HG03460 (cell line): ENCODE measurements around the gene LMOD1.
"Not testable (repeated sequence)": the region's sequence is repeated elsewhere in the genome, so short reads cannot be mapped to it uniquely, and the experiment has no call there.

ENCODE experiments used
- ATAC-seq: cut with Tn5 transposase; IDR thresholded peaks from one replicate; pipeline ENCODE4 v1.9.1; 2021; ENCODE audit not compliant: unreplicated experiment

LMOD1 gene

DNA sequence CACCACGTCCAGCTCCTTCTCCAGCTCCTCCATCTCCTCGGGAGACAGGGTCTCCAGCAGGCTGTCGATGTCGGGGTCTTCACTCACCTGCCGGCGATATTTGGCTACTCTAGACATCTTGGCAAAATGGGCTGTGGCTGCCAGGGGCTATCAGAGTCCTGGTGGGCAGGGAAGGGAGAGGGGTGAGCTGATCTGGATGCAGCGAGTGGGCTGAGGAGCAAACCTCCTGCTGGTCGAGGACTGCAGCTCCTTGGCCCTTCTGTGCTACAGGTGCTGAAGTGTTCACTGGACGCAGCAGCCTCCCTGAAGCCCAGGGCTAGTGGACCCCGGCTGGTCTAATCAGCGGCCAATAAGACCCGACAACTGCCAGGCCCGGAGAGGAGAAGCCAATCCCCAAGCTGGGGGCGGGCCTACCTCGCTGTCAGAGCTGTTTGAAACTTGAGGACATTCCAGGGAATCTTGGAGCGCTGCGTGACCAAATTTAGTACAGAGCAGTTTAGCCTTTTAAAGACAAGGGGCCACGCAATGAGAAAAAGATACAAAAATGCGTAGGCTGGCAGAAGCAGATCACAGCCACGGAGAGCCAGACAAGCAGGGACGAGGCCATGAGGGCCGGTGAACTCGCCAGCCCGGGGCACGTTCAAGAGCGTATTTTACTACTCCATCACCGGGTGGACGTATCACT, at the start of gene LMOD1:
TSS of gene LMOD1 (minus strand) at position 325 of the 685 bp plus-strand sequence. CDS start at position 117, 208 bp downstream.
- no peak for ATAC-seq

- ATAC-seq = no peak
These were observed 44.1 kb upstream of the LMOD1 start for GRCh38 chr1:201990427-201990826.

GRCh38 chr1:201989354-201990128, 43.2 kb upstream of the LMOD1 start:
- ATAC-seq = no peak

DNA sequence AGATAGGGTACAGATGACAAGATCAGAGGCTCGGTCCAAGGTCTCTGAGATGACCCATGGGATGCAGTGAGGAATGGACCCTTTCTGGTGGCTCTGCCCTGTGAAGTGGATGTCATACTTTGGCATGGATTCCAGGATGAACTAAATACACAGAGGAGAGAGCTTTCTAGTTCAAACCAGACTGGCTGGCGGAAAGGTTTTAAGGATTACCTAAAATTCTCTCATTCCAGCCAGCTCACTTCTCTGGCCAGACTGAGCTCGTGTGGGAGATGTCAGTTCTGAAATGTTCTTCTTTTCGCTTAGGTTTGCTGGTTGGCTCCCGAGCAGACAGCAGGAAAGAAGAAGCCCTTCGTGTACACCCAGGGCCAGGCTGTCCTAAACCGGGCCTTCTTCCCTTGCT, 42.3 kb upstream of the LMOD1 start:
- no peak for ATAC-seq

- no peak for ATAC-seq
These were observed 39.0 kb upstream of the LMOD1 start for GRCh38 chr1:201985355-201985754.

- no peak for ATAC-seq
These were observed 38.1 kb upstream of the LMOD1 start for GRCh38 chr1:201984446-201984845.

- ATAC-seq = peak; percentile 16
These were observed 37.0 kb upstream of the LMOD1 start for GRCh38 chr1:201983380-201983805.

- ATAC-seq = peak; percentile 61
These were observed 36.5 kb upstream of the LMOD1 start, which contains the start of gene RNPEP for GRCh38 chr1:201982623-201983379. Gene RNPEP, plus strand, starts transcription at chr1:201982648. Its CDS starts 19 bp downstream, at chr1:201982667.

DNA sequence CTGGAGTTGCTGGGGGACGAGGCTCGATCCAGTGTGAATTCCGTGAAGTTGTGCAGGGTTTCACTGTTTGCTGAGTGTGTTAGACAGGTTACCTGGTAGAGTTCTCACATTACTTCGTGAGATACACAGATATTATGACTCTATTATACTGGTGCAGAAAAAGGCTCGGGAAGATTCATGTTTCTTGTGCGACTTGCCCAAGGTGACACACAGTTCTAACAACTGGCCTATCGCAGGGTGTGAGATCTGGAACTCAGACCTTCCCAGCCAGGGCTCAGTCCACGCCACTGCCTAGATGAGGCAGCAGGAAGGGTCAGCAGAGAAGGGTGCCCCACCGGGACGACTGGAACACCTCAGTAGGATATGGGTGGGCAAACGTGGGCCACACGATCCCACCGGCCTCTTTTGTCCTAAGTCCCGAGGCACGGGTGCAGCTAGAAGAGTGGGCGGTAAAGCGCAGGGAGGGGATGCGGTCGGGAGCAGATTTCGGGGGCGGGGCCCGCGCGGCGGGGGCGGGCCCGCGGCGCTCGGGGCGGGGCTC, 35.8 kb upstream of the LMOD1 start:
- ATAC-seq = peak; percentile 78

DNA sequence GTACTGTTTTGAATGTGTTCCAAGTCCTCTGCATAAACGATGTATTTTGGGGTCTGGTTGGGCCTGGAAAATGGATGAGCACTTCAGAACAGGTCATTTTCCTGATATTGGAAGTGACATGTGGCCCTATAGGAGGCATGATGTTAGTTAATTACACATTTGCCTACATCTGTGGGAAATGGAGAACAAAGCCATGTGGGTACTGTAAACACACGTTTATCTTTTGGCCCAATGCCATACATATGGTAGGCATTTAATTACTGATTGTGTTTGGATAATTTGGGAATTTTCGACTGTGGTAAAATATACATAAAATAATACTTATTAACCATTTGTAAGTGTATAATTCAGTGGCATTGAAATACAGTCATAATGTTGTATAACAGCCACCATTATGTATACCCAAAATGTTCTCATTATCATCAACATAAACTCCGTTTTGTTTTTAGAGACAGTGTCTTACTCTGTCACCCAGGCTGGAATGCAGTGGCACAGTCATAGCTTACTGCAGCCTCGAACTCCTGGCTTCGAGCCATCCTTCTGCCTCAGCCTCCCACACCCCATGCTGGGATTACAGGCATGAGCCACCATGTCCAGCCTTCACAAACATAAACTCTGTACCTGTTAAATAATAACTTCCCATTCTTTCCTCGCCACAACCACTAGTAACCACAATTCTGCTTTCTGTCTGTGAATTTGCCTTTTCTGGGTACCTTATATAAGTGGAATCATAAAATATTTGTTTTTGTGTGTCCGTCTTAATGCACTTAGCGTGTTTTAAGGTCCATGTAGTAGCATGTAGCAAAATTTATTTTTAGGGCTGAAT, 24.2 kb upstream of the LMOD1 start:
- ATAC-seq = no peak

DNA sequence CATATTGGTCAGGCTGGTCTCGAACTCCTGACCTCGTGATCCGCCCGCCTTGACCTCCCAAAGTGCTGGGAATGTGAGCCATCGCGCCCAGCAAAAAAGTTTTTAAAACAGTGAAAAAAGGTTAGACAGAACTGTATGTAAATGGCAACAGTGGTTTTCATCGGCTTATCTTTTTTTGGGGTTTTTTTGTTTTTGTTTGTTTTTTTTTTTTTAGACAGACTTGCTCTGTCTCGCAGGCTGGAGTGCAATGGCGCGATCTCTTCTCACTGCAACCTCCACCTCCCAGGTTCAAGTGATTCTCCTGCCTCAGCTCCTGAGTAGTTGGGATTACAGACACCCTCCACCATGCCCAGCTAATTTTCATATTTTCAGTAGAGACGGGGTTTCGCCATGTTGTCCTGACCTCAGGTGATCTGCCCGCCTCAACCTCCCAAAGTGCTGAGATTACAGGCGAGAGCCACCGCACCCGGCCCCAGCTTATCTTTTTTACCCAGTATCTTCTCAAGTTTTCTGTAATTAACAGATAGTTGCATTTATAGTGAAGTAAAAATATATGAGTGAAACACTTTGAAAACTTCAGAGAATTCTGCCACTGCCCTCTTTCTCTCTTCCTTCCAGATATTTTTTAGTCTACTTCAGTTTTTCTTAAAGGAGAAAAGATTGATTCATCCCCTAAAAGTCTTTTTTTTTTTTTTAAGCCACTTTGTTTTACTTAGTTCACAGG, 22.0 kb upstream of the LMOD1 start:
- no peak for ATAC-seq

- no peak for ATAC-seq
These were observed 19.8 kb upstream of the LMOD1 start for GRCh38 chr1:201966171-201966570.

- ATAC-seq = no peak
These were observed 17.9 kb upstream of the LMOD1 start for GRCh38 chr1:201964261-201964660.

DNA sequence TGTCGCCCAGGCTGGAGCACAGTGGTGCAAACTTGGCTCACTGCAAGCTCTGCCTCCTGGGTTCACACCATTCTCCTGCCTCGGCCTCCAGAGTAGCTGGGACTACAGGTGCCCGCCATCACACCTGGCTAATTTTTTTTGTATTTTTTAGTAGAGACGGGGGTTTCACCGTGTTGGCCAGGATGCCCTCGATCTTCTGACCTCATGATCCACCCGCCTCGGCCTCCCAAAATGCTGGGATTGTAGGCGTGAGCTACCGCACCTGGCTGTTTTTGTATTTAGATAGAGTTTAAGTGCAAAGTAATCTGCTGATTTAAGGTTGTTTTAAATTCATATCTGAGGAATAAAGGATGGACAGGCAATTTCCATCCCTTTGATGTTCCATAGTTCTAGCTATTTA, 16.0 kb upstream of the LMOD1 start:
- ATAC-seq = not testable (repeated sequence)

DNA sequence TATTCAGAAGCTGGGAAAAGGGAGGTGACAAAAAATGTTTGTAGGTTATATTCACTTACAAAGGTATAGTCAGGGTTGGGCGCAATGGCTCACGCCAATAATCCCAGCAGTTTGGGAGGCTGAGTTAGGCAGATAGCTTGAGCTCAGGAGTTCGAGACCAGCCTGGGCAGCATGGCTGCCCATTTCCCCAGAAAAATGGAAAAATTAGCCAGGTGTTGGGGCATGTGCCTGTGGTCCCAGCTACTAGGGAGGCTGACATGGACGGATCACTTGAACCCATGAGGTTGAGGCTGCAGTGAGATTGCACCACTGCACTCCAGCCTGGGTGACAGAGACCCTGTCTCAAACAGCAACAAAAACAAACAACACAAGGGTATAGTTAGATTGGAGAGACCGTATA, 12.0 kb upstream of the LMOD1 start:
- no peak for ATAC-seq

- ATAC-seq = peak; percentile 37
These were observed 9.4 kb upstream of the LMOD1 start for GRCh38 chr1:201955729-201956143.

DNA sequence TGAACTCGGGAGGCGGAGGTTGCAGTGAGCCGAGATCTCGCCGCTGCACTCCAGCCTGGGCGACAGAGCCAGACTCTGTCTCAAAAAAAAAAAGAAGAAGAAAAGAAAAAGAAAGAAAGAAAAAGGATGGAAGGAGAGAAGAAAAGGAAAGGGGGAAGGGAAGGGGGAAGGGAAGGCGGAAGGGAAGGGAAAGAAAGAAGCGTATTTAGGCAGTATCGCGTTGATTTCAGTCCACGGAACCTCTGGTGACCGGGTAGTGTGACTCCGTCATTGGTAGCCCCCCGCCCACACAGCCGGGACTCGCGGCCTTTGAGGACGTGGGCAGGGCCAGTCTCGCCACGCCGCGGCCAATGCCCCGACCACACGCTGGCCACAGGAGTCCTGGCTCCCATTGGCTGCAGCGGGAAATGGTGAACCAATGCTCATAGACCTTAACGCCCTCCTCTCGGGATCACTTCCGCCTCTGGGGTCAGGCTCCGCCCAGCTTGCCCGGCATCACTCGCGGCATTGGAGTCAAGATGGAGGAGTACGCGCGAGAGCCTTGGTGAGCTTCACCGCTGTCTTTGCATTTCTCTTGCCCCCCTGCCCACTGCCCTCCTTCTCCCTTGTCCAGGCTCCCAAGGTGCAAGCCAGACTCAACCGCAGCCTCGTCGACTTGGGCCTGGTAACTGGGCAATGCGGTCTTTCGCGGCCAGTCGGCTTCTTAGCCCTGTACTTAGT, 8.8 kb upstream of the LMOD1 start, which contains the start of gene TIMM17A:
TSS of gene TIMM17A (plus strand) at position 495 of the 720 bp plus-strand sequence. CDS start at position 519, 24 bp downstream.
- ATAC-seq = peak; percentile 99

DNA sequence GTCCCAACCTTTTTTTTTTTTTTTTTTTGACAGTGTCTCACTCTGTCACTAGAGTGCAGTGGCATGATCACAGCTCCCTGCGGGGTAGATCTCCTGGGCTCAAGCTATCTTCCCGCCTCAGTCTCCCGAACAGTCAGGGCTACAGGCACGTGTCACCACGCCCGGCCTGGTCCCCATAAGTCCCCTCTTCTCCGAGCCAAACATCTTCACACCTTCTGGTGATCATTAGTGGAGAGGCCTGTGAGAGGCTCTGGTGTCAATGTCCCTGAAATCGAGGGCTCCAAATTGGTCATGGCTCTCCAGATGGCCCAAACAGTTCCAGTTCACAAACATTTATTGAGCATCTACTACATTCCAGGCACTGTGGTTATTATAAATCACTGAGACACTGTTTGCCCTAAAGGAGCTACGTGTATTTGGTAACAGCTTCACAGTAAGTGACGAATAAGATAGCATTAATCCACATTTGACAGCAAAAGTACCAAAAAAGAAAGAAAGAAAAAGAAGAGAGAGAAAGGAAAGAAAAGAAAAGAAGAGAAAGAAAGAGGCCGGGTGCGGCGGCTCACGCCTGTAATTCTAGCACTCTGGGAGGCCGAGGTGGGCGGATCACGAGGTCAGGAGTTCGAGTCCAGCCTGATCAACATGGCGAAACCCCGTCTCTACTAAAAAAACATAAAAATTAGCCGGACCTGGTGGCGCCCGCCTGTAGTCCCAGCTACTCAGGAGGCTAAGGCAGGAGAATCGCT, 8.1 kb upstream of the LMOD1 start:
- ATAC-seq = no peak
